H7 (cell line): ENCODE results near the gene RFC2. TPM values are rescaled to one million over a fixed set of nuclear protein-coding genes. Genes with fewer than 3 reads are reported as not detected.

ENCODE experiments used
- DNase-seq: peaks from one replicate; pipeline ENCODE4 v3.0.0; 2012
- H3K27me3 ChIP-seq: 2 replicates; pipeline ENCODE4 v1.6.0; 2011; ENCODE audit warnings: mild to moderate bottlenecking, low read length; ENCODE audit not compliant: control insufficient read depth, insufficient read depth
- H3K36me3 ChIP-seq: replicated peaks from 2 replicates; pipeline ENCODE4 v1.5.1; 2011; ENCODE audit warnings: low read length; ENCODE audit not compliant: control insufficient read depth, insufficient read depth
- H3K4me3 ChIP-seq: 2 replicates; pipeline ENCODE4 v1.5.1; 2011; ENCODE audit warnings: low read depth, mild to moderate bottlenecking, control low read depth, low read length, moderate library complexity; ENCODE audit not compliant: insufficient read depth
- total RNA-seq: library from RNA; depleted of rRNA; stranded (reverse); fragments of >200 nt; shearing (Covaris generic); gene quantifications from 2 replicates; pipeline ENCODE4 v1.2.3, GENCODE V29; 2014

RFC2 gene
- total RNA-seq, 1 experiment from 2014 or later: 126 TPM

GRCh38 chr7:74289018-74289658, 34.9 kb upstream of the RFC2 start, which contains the start of gene CLIP2:
TSS of gene CLIP2 (plus strand) at chr7:74289407. CDS start at chr7:74317547, 28,140 bp downstream.
- peak; percentile 98 for DNase-seq
- Histone ChIP-seq H3K4me3 (peak within 1 kb of the TSS; percentile 75), H3K27me3 (peaks cover 8% of the 10 kb centered on the region), H3K36me3 (no peaks in the 10 kb centered on the region; the same call in 1 of the 2 replicates)

GRCh38 chr7:74288034-74288881, 34.1 kb upstream of the RFC2 start:
- Histone ChIP-seq H3K27me3 (peaks cover 8% of the 10 kb centered on the region), H3K36me3 (no peaks in the 10 kb centered on the region; the same call in 1 of the 2 replicates), H3K4me3 (peak overlapping the region; percentile 61)
- peak; percentile 54 for DNase-seq

- DNase-seq: no peak
- Histone ChIP-seq H3K36me3 (no peaks in the 10 kb centered on the region), H3K27me3 (peaks cover 8% of the 10 kb centered on the region), H3K4me3 (no peak overlapping the region)
Measured at GRCh38 chr7:74287303-74288033, 33.3 kb upstream of the RFC2 start.

GRCh38 chr7:74286131-74286530, 31.9 kb upstream of the RFC2 start:
- peaks cover 8% of the 10 kb centered on the region for H3K27me3 ChIP-seq
- DNase-seq: no peak
- no peaks in the 10 kb centered on the region for H3K36me3 ChIP-seq
- H3K4me3 ChIP-seq: no peak overlapping the region

DNA sequence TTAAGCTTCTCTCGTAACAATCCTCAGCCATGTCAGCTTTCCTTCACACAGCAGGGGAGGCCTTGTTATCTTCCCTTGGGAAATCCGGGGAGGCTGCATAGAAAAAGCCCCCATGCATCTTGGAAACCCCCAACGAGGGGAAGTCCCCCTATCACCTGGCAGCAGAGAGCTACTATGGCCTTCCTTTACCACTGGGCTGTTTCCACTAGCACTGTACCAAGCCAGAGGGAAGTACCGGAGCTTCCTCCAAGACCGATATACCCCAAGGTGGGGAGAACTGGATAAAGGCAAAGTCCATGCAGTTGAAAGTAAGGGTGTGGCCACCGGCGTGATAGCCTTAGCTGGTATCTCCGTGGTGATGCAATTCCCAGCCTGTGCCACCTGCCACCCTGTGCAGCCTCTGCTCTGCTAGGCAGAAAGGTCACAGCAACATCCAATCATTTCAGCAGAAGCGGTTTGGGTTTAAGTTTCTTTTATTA, 30.6 kb upstream of the RFC2 start:
- Histone ChIP-seq H3K27me3 (peaks cover 2% of the 10 kb centered on the region; the same call in 1 of the 2 replicates), H3K36me3 (no peaks in the 10 kb centered on the region), H3K4me3 (no peak overlapping the region)
- DNase-seq: peak; percentile 83

DNA sequence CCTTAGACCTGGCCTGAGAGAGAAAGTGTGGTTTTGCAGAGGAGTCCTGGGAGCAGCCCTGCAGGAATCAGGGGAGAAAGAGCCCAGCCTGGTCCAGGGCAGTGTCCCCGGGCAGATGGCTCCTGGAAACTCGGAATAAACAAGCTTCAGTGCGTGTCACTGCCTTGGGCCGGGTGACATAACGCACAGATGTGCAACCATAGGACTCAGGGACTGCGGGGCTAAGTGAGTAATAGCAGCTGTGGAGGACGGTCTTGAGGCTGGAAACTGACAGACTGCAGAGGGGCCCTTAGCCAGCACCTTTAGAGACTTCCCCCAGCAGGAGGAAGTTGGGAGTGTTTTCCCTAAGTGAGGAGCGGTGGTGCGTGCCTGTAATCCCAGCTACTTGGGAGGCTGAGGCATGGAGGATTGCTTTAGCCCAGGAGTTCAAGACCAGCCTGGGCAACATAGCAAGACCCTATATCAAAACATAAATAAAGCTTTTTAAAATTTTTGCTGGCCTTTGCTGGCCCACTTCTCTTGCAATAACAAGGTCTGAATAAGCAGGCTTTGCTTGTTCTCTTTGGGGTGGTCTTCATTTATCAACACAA, 29.8 kb upstream of the RFC2 start:
- Histone ChIP-seq H3K4me3 (no peak overlapping the region), H3K36me3 (no peaks in the 10 kb centered on the region), H3K27me3 (0 out of 2 replicates have a peak, but pooled peaks cover 1% of the 10 kb centered on the region)
- no peak for DNase-seq

- no peaks in the 10 kb centered on the region for H3K27me3 ChIP-seq
- no peaks in the 10 kb centered on the region for H3K36me3 ChIP-seq
- DNase-seq: peak; percentile 57
- no peak overlapping the region for H3K4me3 ChIP-seq
Measured at GRCh38 chr7:74282748-74283459, 28.7 kb upstream of the RFC2 start.

DNA sequence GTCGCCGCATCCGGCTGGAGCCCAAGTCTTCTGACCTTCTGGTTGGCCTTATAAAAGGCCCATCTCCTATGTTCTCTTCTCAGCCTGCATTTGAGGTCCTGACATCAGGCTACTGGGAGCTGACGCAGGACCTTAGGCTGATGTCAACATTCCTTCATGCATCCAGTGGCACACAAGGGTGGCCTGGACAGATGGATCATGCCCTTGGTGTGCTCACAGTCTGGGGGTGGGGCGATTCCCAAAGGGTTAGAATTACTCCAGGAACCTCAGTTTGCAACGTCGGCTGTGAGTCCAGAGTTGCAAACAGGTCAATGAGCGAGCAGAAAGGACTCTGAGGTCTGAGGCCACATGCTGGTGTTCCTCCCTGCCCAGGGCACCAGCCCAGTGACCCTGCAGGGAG, 26.8 kb upstream of the RFC2 start:
- no peak overlapping the region for H3K4me3 ChIP-seq
- no peaks in the 10 kb centered on the region for H3K36me3 ChIP-seq
- no peak for DNase-seq
- no peaks in the 10 kb centered on the region for H3K27me3 ChIP-seq

GRCh38 chr7:74277636-74278035, 23.4 kb upstream of the RFC2 start:
- Histone ChIP-seq H3K36me3 (no peaks in the 10 kb centered on the region), H3K4me3 (no peak overlapping the region), H3K27me3 (no peaks in the 10 kb centered on the region)
- DNase-seq: no peak

GRCh38 chr7:74275401-74275881, 21.2 kb upstream of the RFC2 start:
- Histone ChIP-seq H3K27me3 (no peaks in the 10 kb centered on the region), H3K4me3 (no peak overlapping the region), H3K36me3 (no peaks in the 10 kb centered on the region)
- peak; percentile 85 for DNase-seq

DNA sequence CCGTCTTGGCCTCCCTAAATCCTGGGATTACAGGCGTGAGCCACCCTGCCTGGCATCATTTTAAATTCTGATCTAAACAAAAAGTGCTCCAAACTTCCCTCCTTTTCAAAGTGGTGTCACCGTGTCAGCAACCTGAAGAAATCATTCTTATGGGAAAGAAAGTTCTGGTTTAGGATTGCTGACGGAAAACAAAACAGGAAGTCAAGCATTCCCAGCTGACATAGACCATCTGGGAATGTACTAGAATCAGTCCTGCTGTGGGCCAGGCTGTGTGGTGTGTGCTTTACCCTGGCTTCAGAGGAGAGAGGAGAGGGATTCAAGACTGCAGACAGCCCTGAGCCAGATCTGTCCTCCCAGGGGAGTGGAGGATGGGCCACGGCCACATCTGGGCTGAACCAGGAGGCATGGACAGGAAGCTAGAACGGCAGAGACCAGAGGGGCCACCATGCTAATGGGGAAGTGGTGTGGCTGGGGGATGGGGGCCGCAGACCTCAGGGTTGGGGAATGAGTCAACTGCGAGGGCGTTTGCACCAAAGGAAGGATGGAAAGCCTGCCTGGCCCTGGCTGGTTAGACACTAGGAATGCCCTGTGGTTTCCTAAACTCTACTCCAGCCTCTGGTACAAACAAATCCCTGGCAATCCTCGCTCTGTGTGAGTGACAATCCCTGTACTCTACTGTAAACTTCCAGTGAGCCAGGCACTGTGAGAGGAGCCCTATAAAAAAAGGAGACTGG, 18.3 kb upstream of the RFC2 start:
- Histone ChIP-seq H3K36me3 (no peaks in the 10 kb centered on the region), H3K4me3 (no peak overlapping the region), H3K27me3 (no peaks in the 10 kb centered on the region)
- DNase-seq: peak; percentile 69

DNA sequence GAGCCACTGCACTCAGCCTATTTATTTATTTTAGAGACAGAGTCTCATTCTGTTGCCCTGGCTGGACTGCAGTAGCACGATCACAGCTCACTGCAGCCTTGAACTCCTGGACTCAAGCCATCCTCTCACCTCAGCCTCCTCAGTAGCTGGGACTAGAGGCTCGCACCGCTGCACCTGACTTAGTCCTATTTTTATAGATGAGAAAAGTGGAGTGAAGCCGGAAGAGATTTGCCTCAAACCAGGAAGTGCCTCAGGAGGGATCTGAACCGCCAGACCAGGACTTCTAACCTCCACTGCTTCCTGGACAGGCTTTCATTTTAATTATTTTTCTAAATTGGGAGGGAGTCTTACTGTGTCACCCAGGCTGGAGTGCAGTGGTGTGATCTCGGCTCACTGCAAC, 17.5 kb upstream of the RFC2 start:
- Histone ChIP-seq H3K4me3 (no peak overlapping the region), H3K27me3 (no peaks in the 10 kb centered on the region), H3K36me3 (no peaks in the 10 kb centered on the region)
- DNase-seq: no peak

DNA sequence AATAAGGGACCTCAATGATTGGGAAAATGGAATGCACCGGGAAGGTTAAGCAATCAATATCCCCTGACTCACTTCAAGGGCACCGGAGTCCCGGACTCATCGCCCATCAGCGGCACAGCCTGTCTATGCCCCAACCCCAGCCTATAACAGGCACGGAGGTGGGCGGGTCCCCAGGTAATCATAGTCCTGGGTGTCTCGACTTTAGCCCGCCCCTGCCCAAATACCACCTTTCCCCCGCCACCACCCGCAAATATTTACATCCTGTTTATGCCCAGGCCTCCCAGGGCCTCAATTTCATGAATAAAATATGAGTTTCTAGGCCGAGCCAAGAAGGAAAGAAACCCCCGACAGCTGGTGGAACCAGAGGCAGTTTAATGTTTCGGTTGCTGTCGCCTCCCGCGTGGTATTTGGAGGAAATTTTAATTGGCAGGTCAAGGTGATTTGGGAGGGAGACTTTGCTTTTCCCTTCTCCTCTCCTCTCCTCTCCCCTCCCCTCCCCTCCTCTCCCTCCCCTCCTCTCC, 15.6 kb upstream of the RFC2 start:
- DNase-seq: peak; percentile 90
- Histone ChIP-seq H3K27me3 (no peaks in the 10 kb centered on the region), H3K4me3 (peak overlapping the region; percentile 27), H3K36me3 (no peaks in the 10 kb centered on the region)
